ENCODE results near the gene ZNF555.

The ZNF555 gene

DNA sequence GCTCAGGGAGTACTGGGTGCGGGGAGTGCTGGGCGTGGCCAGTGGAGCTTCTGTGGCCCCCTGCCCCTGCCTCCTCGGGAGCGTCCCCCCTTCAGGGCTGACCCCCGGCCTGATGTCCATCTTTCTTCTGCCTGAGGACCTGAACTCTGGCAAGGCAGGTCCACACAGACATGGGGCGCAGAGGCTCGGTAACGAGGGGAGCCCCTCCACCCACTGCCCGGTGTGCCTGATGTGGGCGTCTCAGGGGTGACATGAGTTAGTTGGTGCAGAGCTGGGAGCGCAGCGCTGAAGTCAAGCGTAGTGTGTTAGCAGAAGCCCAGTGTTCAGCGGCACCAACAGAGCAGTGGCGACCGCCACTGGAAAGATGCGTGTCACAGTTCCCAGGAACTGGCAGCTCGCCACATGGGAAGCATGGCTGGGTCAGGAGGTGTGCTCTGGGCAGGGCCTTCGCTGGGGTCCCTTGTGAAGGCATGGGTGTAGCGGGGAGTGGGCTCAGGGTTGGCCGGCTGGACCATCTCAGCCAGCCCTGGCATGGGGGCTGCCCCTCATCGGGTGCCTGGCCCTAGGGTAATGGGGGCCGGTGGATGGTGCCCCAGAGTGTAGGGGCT is 44.5 kb upstream of the ZNF555 start:
- DNase-seq (ENCODE audit: low read depth, low spot score) = no peak
- H3K4me3 ChIP-seq (ENCODE audit: low read depth, low read length) = no peak overlapping the region
- TF ChIP-seq, protein P1, sequence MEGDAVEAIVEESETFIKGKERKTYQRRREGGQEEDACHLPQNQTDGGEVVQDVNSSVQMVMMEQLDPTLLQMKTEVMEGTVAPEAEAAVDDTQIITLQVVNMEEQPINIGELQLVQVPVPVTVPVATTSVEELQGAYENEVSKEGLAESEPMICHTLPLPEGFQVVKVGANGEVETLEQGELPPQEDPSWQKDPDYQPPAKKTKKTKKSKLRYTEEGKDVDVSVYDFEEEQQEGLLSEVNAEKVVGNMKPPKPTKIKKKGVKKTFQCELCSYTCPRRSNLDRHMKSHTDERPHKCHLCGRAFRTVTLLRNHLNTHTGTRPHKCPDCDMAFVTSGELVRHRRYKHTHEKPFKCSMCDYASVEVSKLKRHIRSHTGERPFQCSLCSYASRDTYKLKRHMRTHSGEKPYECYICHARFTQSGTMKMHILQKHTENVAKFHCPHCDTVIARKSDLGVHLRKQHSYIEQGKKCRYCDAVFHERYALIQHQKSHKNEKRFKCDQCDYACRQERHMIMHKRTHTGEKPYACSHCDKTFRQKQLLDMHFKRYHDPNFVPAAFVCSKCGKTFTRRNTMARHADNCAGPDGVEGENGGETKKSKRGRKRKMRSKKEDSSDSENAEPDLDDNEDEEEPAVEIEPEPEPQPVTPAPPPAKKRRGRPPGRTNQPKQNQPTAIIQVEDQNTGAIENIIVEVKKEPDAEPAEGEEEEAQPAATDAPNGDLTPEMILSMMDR (IDR thresholded peaks at IDR 0.05; ENCODE audit: low read depth, low read length) = no peak
- in situ Hi-C loops (cut with HindIII; ENCODE audit: low sequenced_read_pairs) = no loop called here

- H3K4me3 ChIP-seq (ENCODE audit: low read depth, low read length) = no peak overlapping the region
- no peak for DNase-seq (ENCODE audit: low read depth, low spot score)
- TF ChIP-seq, protein P1 (IDR thresholded peaks at IDR 0.05; ENCODE audit: low read depth, low read length) = no peak
- in situ Hi-C loops (cut with HindIII; ENCODE audit: low sequenced_read_pairs) = no loop called here
Observed at GRCh38 chr19:2797280-2797679, 44.0 kb upstream of the ZNF555 start.

- TF ChIP-seq, protein P1 (IDR thresholded peaks at IDR 0.05; ENCODE audit: low read depth, low read length) = no peak
- in situ Hi-C loops (cut with HindIII; ENCODE audit: low sequenced_read_pairs) = no loop called here
- no peak overlapping the region for H3K4me3 ChIP-seq (ENCODE audit: low read depth, low read length)
- DNase-seq (ENCODE audit: low read depth, low spot score) = no peak
Observed at GRCh38 chr19:2798158-2798685, 43.1 kb upstream of the ZNF555 start.

DNA sequence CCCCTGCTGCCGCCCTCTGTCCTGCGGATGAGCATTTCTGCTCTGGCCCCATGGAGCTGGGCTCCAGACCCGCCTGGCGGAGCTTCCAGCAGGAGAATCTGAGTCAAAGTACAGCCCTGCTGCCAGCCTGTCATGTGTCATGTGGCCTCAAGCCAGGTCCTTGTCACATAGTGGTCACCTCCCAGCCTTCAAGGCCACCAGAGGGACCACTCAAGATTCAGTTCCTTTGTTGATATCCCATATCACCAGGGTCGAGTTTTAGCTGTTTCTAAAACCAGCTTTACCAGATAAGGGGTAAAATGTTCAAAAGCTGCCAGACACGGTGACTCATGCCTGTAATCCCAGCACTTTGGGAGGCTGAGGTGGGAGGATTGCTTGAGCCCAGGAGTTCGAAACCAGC is 42.5 kb upstream of the ZNF555 start:
- H3K4me3 ChIP-seq (ENCODE audit: low read depth, low read length) = no peak overlapping the region
- no peak for DNase-seq (ENCODE audit: low read depth, low spot score)
- in situ Hi-C loops (cut with HindIII; ENCODE audit: low sequenced_read_pairs) = no loop called here
- TF ChIP-seq, protein P1 (IDR thresholded peaks at IDR 0.05; ENCODE audit: low read depth, low read length) = no peak

- in situ Hi-C loops (cut with HindIII; ENCODE audit: low sequenced_read_pairs) = no loop called here
- H3K4me3 ChIP-seq (ENCODE audit: low read depth, low read length) = no peak overlapping the region
- DNase-seq (ENCODE audit: low read depth, low spot score) = no peak
- TF ChIP-seq, protein P1 (IDR thresholded peaks at IDR 0.05; ENCODE audit: low read depth, low read length) = no peak
Observed at GRCh38 chr19:2799273-2800020, 41.8 kb upstream of the ZNF555 start.

- H3K4me3 ChIP-seq (ENCODE audit: low read depth, low read length) = no peak overlapping the region
- in situ Hi-C loops (cut with HindIII; ENCODE audit: low sequenced_read_pairs) = no loop called here
- TF ChIP-seq, protein P1 (IDR thresholded peaks at IDR 0.05; ENCODE audit: low read depth, low read length) = no peak
Observed at GRCh38 chr19:2800506-2800905, 40.8 kb upstream of the ZNF555 start.

More at GRCh38 chr19:2800506-2800905, 40.8 kb upstream of the ZNF555 start:
- DNase-seq (ENCODE audit: low read depth, low spot score) = no peak

Measured in astrocyte of the spinal cord (primary cell).